Measurements from ENCODE around the gene SPATA13. TPM values are rescaled to one million over a fixed set of nuclear protein-coding genes. Genes with fewer than 3 reads are reported as not detected.

SPATA13 gene
- total and polyA plus RNA-seq, 2 donors (not counting 3 experiments of a cell fraction or from before 2014, with no cell fraction given) = 6.6 to 12.9 TPM

DNA sequence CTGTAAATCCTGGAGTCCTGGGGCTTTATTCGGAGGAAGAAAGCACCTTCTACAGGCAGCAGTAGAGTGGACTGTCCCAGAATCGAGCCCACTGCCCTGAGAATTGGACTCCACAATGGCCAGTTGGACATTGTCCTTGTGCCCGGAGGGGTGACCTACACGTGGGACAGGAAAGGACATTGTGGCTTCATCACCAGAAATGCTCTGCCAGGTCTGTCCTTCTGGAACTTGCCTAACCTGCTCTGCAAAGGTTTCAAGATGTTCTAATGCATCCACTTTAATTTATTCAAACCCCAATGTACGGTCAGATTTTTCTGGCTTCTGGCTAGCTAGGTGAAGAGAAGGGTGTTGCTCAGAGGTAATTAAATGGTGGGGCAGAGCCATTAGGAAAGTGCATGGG is 32.4 kb upstream of the SPATA13 start:
- H3K4me3 ChIP-seq (replicated peaks in 1 of 3; ENCODE audit: insufficient read depth in 1 of 3, low read depth in 1 of 3, low read length in 3 of 3) = no peak overlapping the region
- H3K9me1 ChIP-seq (replicated peaks; ENCODE audit: control insufficient read depth, extremely low read depth, insufficient read depth, low read length) = no peaks in the 10 kb centered on the region
- FAIRE-seq (no peak), DNase-seq (ENCODE audit: low read depth, low spot score) (no peak)
- H3K27ac ChIP-seq (ENCODE audit: insufficient read depth, low read depth, low read length) = no peak overlapping the region
- H3K79me2 ChIP-seq (ENCODE audit: control insufficient read depth, insufficient read depth, low read length) = no peaks in the 10 kb centered on the region
- BruUV-seq (replicated peaks) = no TSS peak
- H3K9me3 ChIP-seq (replicated peaks; ENCODE audit: control insufficient read depth, insufficient read depth, low read length) = no peaks in the 10 kb centered on the region
- H3K27me3 ChIP-seq (ENCODE audit: control insufficient read depth in 2 of 2, insufficient read depth in 2 of 2, low read length in 2 of 2) = peaks cover 0 to 11% of the 10 kb centered on the region in 2 experiments
- intact Hi-C loops (cut with micrococcal nuclease) = no loop called here
- H2AFZ ChIP-seq (ENCODE audit: low read depth, low read length) = no peak overlapping the region
- TF ChIP-seq EZH2 (IDR thresholded peaks at IDR 0.05; ENCODE audit: borderline replicate concordance, low read depth, low read length, severe bottlenecking) = no peak
- TF ChIP-seq GATA2 (IDR thresholded peaks at IDR 0.05; ENCODE audit: insufficient read depth, insufficient read length, low read depth, low read length) = no peak
- no peak for TF ChIP-seq JUN (IDR thresholded peaks at IDR 0.05; ENCODE audit: borderline replicate concordance, insufficient read depth, insufficient read length, low read depth)
- no peak for TF ChIP-seq FOS (IDR thresholded peaks at IDR 0.05; ENCODE audit: borderline replicate concordance, insufficient read depth, low read length)
- TF ChIP-seq, protein P1, sequence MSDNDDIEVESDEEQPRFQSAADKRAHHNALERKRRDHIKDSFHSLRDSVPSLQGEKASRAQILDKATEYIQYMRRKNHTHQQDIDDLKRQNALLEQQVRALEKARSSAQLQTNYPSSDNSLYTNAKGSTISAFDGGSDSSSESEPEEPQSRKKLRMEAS (IDR thresholded peaks at IDR 0.05; ENCODE audit: insufficient read depth, insufficient read length) = no peak
- no peak for TF ChIP-seq POLR2A (IDR thresholded peaks at IDR 0.05; ENCODE audit: low read depth, low read length)
- no peak for TF ChIP-seq MYC (IDR thresholded peaks at IDR 0.05; ENCODE audit: low read depth, low read length)
- no peak for TF ChIP-seq POLR2AphosphoS5 (IDR thresholded peaks at IDR 0.05; ENCODE audit: insufficient read depth, low read depth, low read length)
- TF ChIP-seq, protein P2, sequence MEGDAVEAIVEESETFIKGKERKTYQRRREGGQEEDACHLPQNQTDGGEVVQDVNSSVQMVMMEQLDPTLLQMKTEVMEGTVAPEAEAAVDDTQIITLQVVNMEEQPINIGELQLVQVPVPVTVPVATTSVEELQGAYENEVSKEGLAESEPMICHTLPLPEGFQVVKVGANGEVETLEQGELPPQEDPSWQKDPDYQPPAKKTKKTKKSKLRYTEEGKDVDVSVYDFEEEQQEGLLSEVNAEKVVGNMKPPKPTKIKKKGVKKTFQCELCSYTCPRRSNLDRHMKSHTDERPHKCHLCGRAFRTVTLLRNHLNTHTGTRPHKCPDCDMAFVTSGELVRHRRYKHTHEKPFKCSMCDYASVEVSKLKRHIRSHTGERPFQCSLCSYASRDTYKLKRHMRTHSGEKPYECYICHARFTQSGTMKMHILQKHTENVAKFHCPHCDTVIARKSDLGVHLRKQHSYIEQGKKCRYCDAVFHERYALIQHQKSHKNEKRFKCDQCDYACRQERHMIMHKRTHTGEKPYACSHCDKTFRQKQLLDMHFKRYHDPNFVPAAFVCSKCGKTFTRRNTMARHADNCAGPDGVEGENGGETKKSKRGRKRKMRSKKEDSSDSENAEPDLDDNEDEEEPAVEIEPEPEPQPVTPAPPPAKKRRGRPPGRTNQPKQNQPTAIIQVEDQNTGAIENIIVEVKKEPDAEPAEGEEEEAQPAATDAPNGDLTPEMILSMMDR (IDR thresholded peaks at IDR 0.05; ENCODE audit: extremely low read depth in 1 of 2, insufficient read depth in 1 of 2, low read depth in 1 of 2, low read length in 2 of 2) = no peak
- no peaks in the 10 kb centered on the region for H3K36me3 ChIP-seq (ENCODE audit: control insufficient read depth in 2 of 2, extremely low read depth in 1 of 2, insufficient read depth in 2 of 2, low read length in 2 of 2)
- dilution Hi-C loops (cut with MboI; ENCODE audit: extremely low pct_ligation_motif_present, low sequenced_read_pairs) = no loop called here
- H3K4me1 ChIP-seq (ENCODE audit: control insufficient read depth, extremely low read depth, insufficient read depth, low read length) = peaks cover 14% of the 10 kb centered on the region
- H3K4me2 ChIP-seq (ENCODE audit: insufficient read depth, low read length) = no peak overlapping the region
- no peaks in the 10 kb centered on the region for H4K20me1 ChIP-seq (replicated peaks; ENCODE audit: control insufficient read depth, extremely low read depth, insufficient read depth, low read length)
- POLR2A ChIA-PET = no interaction called here
- H3K9ac ChIP-seq (replicated peaks; ENCODE audit: extremely low read depth, insufficient read depth, low read length) = no peak overlapping the region
- CTCF ChIA-PET = interaction anchor here (1.1 kb wide), 1 partner anchor 8 kb away, joined by 5 read pairs; no protein-coding TSS in a partner anchor

Measured in endothelial cell of umbilical vein (primary cell).